ENCODE measurements around the gene ST6GALNAC2. TPM values are rescaled to one million over a fixed set of nuclear protein-coding genes. Genes with fewer than 3 reads are reported as not detected.

Gene ST6GALNAC2
- polyA plus RNA-seq, 1 donor (not counting 4 experiments of a cell fraction or from before 2014, with no cell fraction given), result 45.8 TPM

GRCh38 chr17:76550712-76551615 lies 34.7 kb downstream of the ST6GALNAC2 start:
- Histone ChIP-seq H3K9me1 (ENCODE audit: control insufficient read depth, extremely low read depth, insufficient read depth, low read length) (no peaks in the 10 kb centered on the region), H3K9ac (ENCODE audit: control insufficient read depth, extremely low read depth, insufficient read depth, low read length) (peak overlapping the region; percentile 65), H3K4me2 (ENCODE audit: control insufficient read depth, extremely low read depth, insufficient read depth, low read depth, low read length) (peak overlapping the region; percentile 88), H3K4me1 (ENCODE audit: control insufficient read depth, extremely low read depth, insufficient read depth, low read length) (peaks cover 46% of the 10 kb centered on the region), H3K79me2 (ENCODE audit: control insufficient read depth, insufficient read depth, low read length) (peaks cover 14% of the 10 kb centered on the region), H3K4me3 (ENCODE audit: control insufficient read depth in 2 of 3, extremely low read depth in 1 of 3, insufficient read depth in 2 of 3, low read depth in 1 of 3, low read length in 3 of 3) (peak overlapping the region; percentile 35 to 50 (median 38)), H4K20me1 (ENCODE audit: control insufficient read depth, extremely low read depth, insufficient read depth, low read length) (no peaks in the 10 kb centered on the region), H3K27ac (ENCODE audit: control insufficient read depth, insufficient read depth, low read length) (peak overlapping the region; percentile 86), H3K27me3 (ENCODE audit: control insufficient read depth, extremely low read depth, insufficient read depth, low read length) (no peaks in the 10 kb centered on the region), H3K36me3 (ENCODE audit: control insufficient read depth in 2 of 2, extremely low read depth in 1 of 2, insufficient read depth in 2 of 2, low read length in 2 of 2) (no peaks in the 10 kb centered on the region), H3K9me3 (ENCODE audit: control insufficient read depth, low read depth, low read length) (no peaks in the 10 kb centered on the region), H2AFZ (ENCODE audit: control insufficient read depth, low read length) (no peak overlapping the region)
- no peak for DNase-seq (ENCODE audit: low read depth, low spot score)
- TF ChIP-seq EZH2 (IDR thresholded peaks at IDR 0.05; ENCODE audit: low read length), result no peak
- no peak for TF ChIP-seq CTCF (optimal IDR thresholded peaks at IDR 0.05 in 1 of 3, IDR thresholded peaks at IDR 0.05 in 1 of 3, conservative IDR thresholded peaks at IDR 0.05 in 1 of 3; ENCODE audit: extremely low read depth in 1 of 3, insufficient read depth in 2 of 3, low read length in 3 of 3)
- dilution Hi-C loops (cut with MboI; ENCODE audit: extremely low pct_ligation_motif_present, low sequenced_read_pairs), result no loop called here
- peak; percentile 85 for FAIRE-seq

GRCh38 chr17:76549539-76549938 lies 36.1 kb downstream of the ST6GALNAC2 start:
- Histone ChIP-seq H3K4me1 (ENCODE audit: control insufficient read depth, extremely low read depth, insufficient read depth, low read length) (peaks cover 45% of the 10 kb centered on the region), H3K4me3 (ENCODE audit: control insufficient read depth in 2 of 3, extremely low read depth in 1 of 3, insufficient read depth in 2 of 3, low read depth in 1 of 3, low read length in 3 of 3) (peak overlapping the region in 1 of 3 experiments; percentile 8), H4K20me1 (ENCODE audit: control insufficient read depth, extremely low read depth, insufficient read depth, low read length) (no peaks in the 10 kb centered on the region), H3K79me2 (ENCODE audit: control insufficient read depth, insufficient read depth, low read length) (peaks cover 14% of the 10 kb centered on the region), H3K9me3 (ENCODE audit: control insufficient read depth, low read depth, low read length) (no peaks in the 10 kb centered on the region), H2AFZ (ENCODE audit: control insufficient read depth, low read length) (no peak overlapping the region), H3K9ac (ENCODE audit: control insufficient read depth, extremely low read depth, insufficient read depth, low read length) (no peak overlapping the region), H3K9me1 (ENCODE audit: control insufficient read depth, extremely low read depth, insufficient read depth, low read length) (no peaks in the 10 kb centered on the region), H3K27me3 (ENCODE audit: control insufficient read depth, extremely low read depth, insufficient read depth, low read length) (peaks cover 8% of the 10 kb centered on the region), H3K27ac (ENCODE audit: control insufficient read depth, insufficient read depth, low read length) (no peak overlapping the region), H3K4me2 (ENCODE audit: control insufficient read depth, extremely low read depth, insufficient read depth, low read depth, low read length) (no peak overlapping the region), H3K36me3 (ENCODE audit: control insufficient read depth in 2 of 2, extremely low read depth in 1 of 2, insufficient read depth in 2 of 2, low read length in 2 of 2) (peaks cover 0 to 4% of the 10 kb centered on the region in 2 experiments)
- FAIRE-seq, result no peak
- dilution Hi-C loops (cut with MboI; ENCODE audit: extremely low pct_ligation_motif_present, low sequenced_read_pairs), result no loop called here
- DNase-seq (ENCODE audit: low read depth, low spot score), result no peak
- TF ChIP-seq CTCF (optimal IDR thresholded peaks at IDR 0.05 in 1 of 3, IDR thresholded peaks at IDR 0.05 in 1 of 3, conservative IDR thresholded peaks at IDR 0.05 in 1 of 3; ENCODE audit: extremely low read depth in 1 of 3, insufficient read depth in 2 of 3, low read length in 3 of 3) (no peak), EZH2 (IDR thresholded peaks at IDR 0.05; ENCODE audit: low read length) (no peak)
